Stomach smooth muscle (tissue), 2 donors: ENCODE results near the gene MON2.
"Not testable (repeated sequence)": the region's sequence is repeated elsewhere in the genome, so short reads cannot be mapped to it uniquely, and the experiment has no call there.

Experiments
- H3K27ac ChIP-seq: one replicate; pipeline ENCODE4 v1.7.0; 2013; ENCODE audit warnings: mild to moderate bottlenecking, low read length, inconsistent platforms
- H3K27me3 ChIP-seq, 2 donors: one replicate each; pipeline ENCODE4 v1.7.0; 2013; ENCODE audit warnings: low read length in 2 of 2; ENCODE audit not compliant: insufficient read depth in 2 of 2, control insufficient read depth in 1 of 2
- H3K36me3 ChIP-seq, 2 donors: one replicate each; pipeline ENCODE4 v1.7.0; 2013; ENCODE audit warnings: low read length in 2 of 2; ENCODE audit not compliant: control insufficient read depth in 2 of 2, insufficient read depth in 2 of 2
- H3K4me1 ChIP-seq: one replicate; pipeline ENCODE4 v1.7.0; 2013; ENCODE audit warnings: low read length; ENCODE audit not compliant: control insufficient read depth, insufficient read depth
- H3K4me3 ChIP-seq, 2 donors: one replicate each; pipeline ENCODE4 v1.7.0; 2013; ENCODE audit warnings: low read length in 2 of 2
- H3K9ac ChIP-seq, 2 donors: one replicate each; pipeline ENCODE4 v1.7.0; 2013; ENCODE audit warnings: low read length in 2 of 2, mild to moderate bottlenecking in 1 of 2
- H3K9me3 ChIP-seq, 2 donors: one replicate each; pipeline ENCODE4 v1.7.0; 2013; ENCODE audit warnings: low read length in 2 of 2; ENCODE audit not compliant: control insufficient read depth in 2 of 2
- donor health status: healthy.
- donor health status: Pancreatic carcinoma.

Gene MON2

GRCh38 chr12:62455429-62455828, 11.2 kb upstream of the MON2 start:
- not testable (repeated sequence) for H3K4me3 ChIP-seq, H3K27me3 ChIP-seq, H3K36me3 ChIP-seq, H3K9ac ChIP-seq, H3K4me1 ChIP-seq, H3K9me3 ChIP-seq, H3K27ac ChIP-seq

- no peaks in the 10 kb centered on the region for H3K9me3 ChIP-seq
- H3K36me3 ChIP-seq, result no peaks in the 10 kb centered on the region
- no peak overlapping the region for H3K9ac ChIP-seq
- H3K4me1 ChIP-seq, result no peaks in the 10 kb centered on the region
- no peak overlapping the region for H3K27ac ChIP-seq
- H3K27me3 ChIP-seq, result no peaks in the 10 kb centered on the region
- H3K4me3 ChIP-seq, result no peak overlapping the region
These were observed 8.0 kb upstream of the MON2 start for GRCh38 chr12:62458626-62459025.

GRCh38 chr12:62459976-62460375, 6.7 kb upstream of the MON2 start:
- Histone ChIP-seq H3K36me3 (no peaks in the 10 kb centered on the region), H3K27ac (no peak overlapping the region), H3K4me3 (no peak overlapping the region), H3K4me1 (no peaks in the 10 kb centered on the region), H3K9ac (no peak overlapping the region), H3K27me3 (no peaks in the 10 kb centered on the region), H3K9me3 (no peaks in the 10 kb centered on the region)

GRCh38 chr12:62461171-62461837, 5.3 kb upstream of the MON2 start:
- not testable (repeated sequence) for H3K9me3 ChIP-seq, H3K27ac ChIP-seq, H3K4me1 ChIP-seq, H3K27me3 ChIP-seq, H3K36me3 ChIP-seq, H3K9ac ChIP-seq, H3K4me3 ChIP-seq

- not testable (repeated sequence) for H3K4me1 ChIP-seq, H3K9ac ChIP-seq, H3K27ac ChIP-seq, H3K4me3 ChIP-seq, H3K36me3 ChIP-seq, H3K9me3 ChIP-seq, H3K27me3 ChIP-seq
These were observed 3.4 kb upstream of the MON2 start for GRCh38 chr12:62463252-62463651.

- H3K27ac ChIP-seq, result peak overlapping the region; percentile 84
- peaks cover 12% of the 10 kb centered on the region for H3K4me1 ChIP-seq
- H3K27me3 ChIP-seq, result no peaks in the 10 kb centered on the region
- H3K36me3 ChIP-seq, result peaks cover 0 to 4% of the 10 kb centered on the region in 2 donors
- peak overlapping the region; percentile 96 to 99 for H3K4me3 ChIP-seq
- H3K9ac ChIP-seq, result peak overlapping the region; percentile 87 to 98
- H3K9me3 ChIP-seq, result no peaks in the 10 kb centered on the region
These were observed 520 bp upstream of the MON2 start for GRCh38 chr12:62466018-62466593.

GRCh38 chr12:62468397-62468796, 1.8 kb downstream of the MON2 start:
- Histone ChIP-seq H3K4me3 (peak overlapping the region in 1 of 2 donors; percentile 31), H3K27ac (no peak overlapping the region), H3K36me3 (peaks cover 0 to 4% of the 10 kb centered on the region in 2 donors)

GRCh38 chr12:62468935-62469334, 2.3 kb downstream of the MON2 start:
- no peak overlapping the region for H3K9ac ChIP-seq
- no peak overlapping the region for H3K27ac ChIP-seq
- peaks cover 0 to 4% of the 10 kb centered on the region in 2 donors for H3K36me3 ChIP-seq
- no peaks in the 10 kb centered on the region for H3K27me3 ChIP-seq
- peaks cover 12% of the 10 kb centered on the region for H3K4me1 ChIP-seq
- H3K9me3 ChIP-seq, result no peaks in the 10 kb centered on the region
- H3K4me3 ChIP-seq, result peak overlapping the region; percentile 31 to 34

More at GRCh38 chr12:62468397-62468796, 1.8 kb downstream of the MON2 start:
- peaks cover 12% of the 10 kb centered on the region for H3K4me1 ChIP-seq
- H3K27me3 ChIP-seq, result no peaks in the 10 kb centered on the region
- no peaks in the 10 kb centered on the region for H3K9me3 ChIP-seq
- no peak overlapping the region for H3K9ac ChIP-seq

- Histone ChIP-seq H3K4me3 (no peak overlapping the region), H3K9ac (no peak overlapping the region), H3K27ac (no peak overlapping the region), H3K9me3 (no peaks in the 10 kb centered on the region), H3K4me1 (peaks cover 12% of the 10 kb centered on the region), H3K27me3 (no peaks in the 10 kb centered on the region), H3K36me3 (peaks cover 0 to 4% of the 10 kb centered on the region in 2 donors)
These were observed 3.1 kb downstream of the MON2 start for GRCh38 chr12:62469704-62470103.

GRCh38 chr12:62471734-62472133, 5.1 kb downstream of the MON2 start:
- no peaks in the 10 kb centered on the region for H3K27me3 ChIP-seq
- H3K9me3 ChIP-seq, result no peaks in the 10 kb centered on the region
- no peak overlapping the region for H3K9ac ChIP-seq
- H3K4me3 ChIP-seq, result no peak overlapping the region
- H3K27ac ChIP-seq, result no peak overlapping the region
- H3K36me3 ChIP-seq, result peaks cover 0 to 4% of the 10 kb centered on the region in 2 donors
- peaks cover 7% of the 10 kb centered on the region for H3K4me1 ChIP-seq

- no peaks in the 10 kb centered on the region for H3K9me3 ChIP-seq
- H3K27ac ChIP-seq, result no peak overlapping the region
- no peak overlapping the region for H3K9ac ChIP-seq
- peaks cover 0 to 5% of the 10 kb centered on the region in 2 donors for H3K36me3 ChIP-seq
- H3K4me3 ChIP-seq, result no peak overlapping the region
- no peaks in the 10 kb centered on the region for H3K27me3 ChIP-seq
- peaks cover 7% of the 10 kb centered on the region for H3K4me1 ChIP-seq
These were observed 5.8 kb downstream of the MON2 start for GRCh38 chr12:62472472-62472871.
